Tibial nerve (tissue), 4 donors: ENCODE data around the gene TRERF1. TPM values are rescaled to one million over a fixed set of nuclear protein-coding genes. Genes with fewer than 3 reads are reported as not detected.
"Not testable (repeated sequence)": the region's sequence is repeated elsewhere in the genome, so short reads cannot be mapped to it uniquely, and the experiment has no call there.

ENCODE experiments used
- DNase-seq, 2 donors: peaks; one replicate each; pipeline ENCODE4 v3.0.0-alpha.2; 2019; ENCODE audit warnings: low spot score in 2 of 2
- H3K27ac ChIP-seq, 4 donors: fragments of 200-600 bp; sonication (generic) in 3 of 4; one replicate each; pipeline ENCODE4 v1.5.1; 2017 to 2019; ENCODE audit warnings: mild to moderate bottlenecking in 1 of 4
- H3K27me3 ChIP-seq, 2 donors: fragments of 200-600 bp; sonication (generic) in 1 of 2; one replicate each; pipeline versions ENCODE4 v1.5.1 to v1.6.0; 2017 to 2019
- H3K36me3 ChIP-seq, 3 donors: fragments of 200-600 bp; sonication (generic); one replicate each; pipeline ENCODE4 v1.5.1; 2018 to 2019
- H3K4me1 ChIP-seq, 4 donors: fragments of 200-600 bp; sonication (generic) in 3 of 4; one replicate each; pipeline ENCODE4 v1.5.1; 2017 to 2019
- H3K4me3 ChIP-seq, 4 donors: fragments of 200-600 bp; sonication (generic) in 3 of 4; one replicate each; pipeline ENCODE4 v1.5.1; 2017 to 2019; ENCODE audit warnings: mild to moderate bottlenecking in 1 of 4, moderate library complexity in 1 of 4
- H3K9me3 ChIP-seq, 4 donors: fragments of 200-600 bp; sonication (generic) in 3 of 4; one replicate each; pipeline ENCODE4 v1.5.1; 2017 to 2019
- EP300 ChIP-seq, 2 donors: sonication (generic); formaldehyde crosslinking; IDR thresholded peaks; one replicate each; pipeline ENCODE4 v1.6.1; 2017; ENCODE audit warnings: antibody characterized with exemption in 2 of 2, mild to moderate bottlenecking in 1 of 2
- POLR2A ChIP-seq, 2 donors: fragments of 450-650 bp; IDR thresholded peaks; one replicate each; pipeline ENCODE4 v1.6.1; 2017; ENCODE audit warnings: antibody characterized with exemption in 2 of 2, mild to moderate bottlenecking in 2 of 2, moderate library complexity in 2 of 2
- whole genome bisulfite sequencing, 2 donors: methylation state at CpG; one replicate each; pipeline ENCODE4 v1.1.5; 2018; 5-methylcytosine and 5-hydroxymethylcytosine counted together
- total RNA-seq, 4 donors: library from RNA; depleted of rRNA; stranded (reverse); fragments of >200 nt; gene quantifications; one replicate each; pipeline ENCODE4 v1.1.0, GENCODE V29; 2016
- TF ChIP-seq, protein P1 (sequence below), 5 experiments: fragments of 200-600 bp in 3 of 5; fragments of 450-650 bp in 2 of 5; sonication (generic) in 3 of 5; IDR thresholded peaks; one replicate each; pipeline ENCODE4 v1.5.1; 2016 to 2019; ENCODE audit warnings: antibody characterized with exemption in 5 of 5, mild to moderate bottlenecking in 3 of 5, moderate library complexity in 2 of 5

TRERF1 gene
- total RNA-seq, 4 donors from 2014 or later = 4.2 to 7.2 (median 4.9) TPM

DNA sequence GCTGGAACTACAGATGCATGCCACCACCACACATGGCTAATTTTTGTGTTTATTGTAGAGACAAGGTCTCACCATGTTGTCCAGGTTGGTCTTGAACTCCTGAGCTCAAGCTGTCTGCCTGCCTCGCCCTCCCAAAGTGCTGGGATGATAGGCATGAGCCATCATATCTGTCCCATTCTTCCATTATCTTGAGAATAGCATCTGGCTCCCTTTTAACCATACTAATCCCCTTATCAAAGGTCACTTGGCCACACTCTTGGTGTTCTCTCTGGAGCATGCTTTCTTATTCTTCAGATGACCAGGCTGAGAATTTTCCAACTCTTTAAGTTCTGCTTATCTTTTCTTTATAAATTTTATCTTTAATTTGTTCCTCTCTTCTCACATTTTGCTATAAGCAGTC lies 15.9 kb upstream of the TRERF1 start:
- Histone ChIP-seq H3K27me3 (no peaks in the 10 kb centered on the region), H3K4me1 (no peaks in the 10 kb centered on the region), H3K27ac (no peak overlapping the region), H3K4me3 (no peak overlapping the region), H3K36me3 (no peaks in the 10 kb centered on the region), H3K9me3 (peaks cover 0 to 11% (median 0%) of the 10 kb centered on the region in 4 donors)
- 75 to 89% methylated on average over 1 of the region's 1 CpG for WGBS, 2 donors
- DNase-seq = no peak
- TF ChIP-seq POLR2A (IDR thresholded peaks at IDR 0.05) (no peak), EP300 (IDR thresholded peaks at IDR 0.05) (no peak)
- TF ChIP-seq, protein P1, sequence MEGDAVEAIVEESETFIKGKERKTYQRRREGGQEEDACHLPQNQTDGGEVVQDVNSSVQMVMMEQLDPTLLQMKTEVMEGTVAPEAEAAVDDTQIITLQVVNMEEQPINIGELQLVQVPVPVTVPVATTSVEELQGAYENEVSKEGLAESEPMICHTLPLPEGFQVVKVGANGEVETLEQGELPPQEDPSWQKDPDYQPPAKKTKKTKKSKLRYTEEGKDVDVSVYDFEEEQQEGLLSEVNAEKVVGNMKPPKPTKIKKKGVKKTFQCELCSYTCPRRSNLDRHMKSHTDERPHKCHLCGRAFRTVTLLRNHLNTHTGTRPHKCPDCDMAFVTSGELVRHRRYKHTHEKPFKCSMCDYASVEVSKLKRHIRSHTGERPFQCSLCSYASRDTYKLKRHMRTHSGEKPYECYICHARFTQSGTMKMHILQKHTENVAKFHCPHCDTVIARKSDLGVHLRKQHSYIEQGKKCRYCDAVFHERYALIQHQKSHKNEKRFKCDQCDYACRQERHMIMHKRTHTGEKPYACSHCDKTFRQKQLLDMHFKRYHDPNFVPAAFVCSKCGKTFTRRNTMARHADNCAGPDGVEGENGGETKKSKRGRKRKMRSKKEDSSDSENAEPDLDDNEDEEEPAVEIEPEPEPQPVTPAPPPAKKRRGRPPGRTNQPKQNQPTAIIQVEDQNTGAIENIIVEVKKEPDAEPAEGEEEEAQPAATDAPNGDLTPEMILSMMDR (IDR thresholded peaks at IDR 0.05) = no peak

DNA sequence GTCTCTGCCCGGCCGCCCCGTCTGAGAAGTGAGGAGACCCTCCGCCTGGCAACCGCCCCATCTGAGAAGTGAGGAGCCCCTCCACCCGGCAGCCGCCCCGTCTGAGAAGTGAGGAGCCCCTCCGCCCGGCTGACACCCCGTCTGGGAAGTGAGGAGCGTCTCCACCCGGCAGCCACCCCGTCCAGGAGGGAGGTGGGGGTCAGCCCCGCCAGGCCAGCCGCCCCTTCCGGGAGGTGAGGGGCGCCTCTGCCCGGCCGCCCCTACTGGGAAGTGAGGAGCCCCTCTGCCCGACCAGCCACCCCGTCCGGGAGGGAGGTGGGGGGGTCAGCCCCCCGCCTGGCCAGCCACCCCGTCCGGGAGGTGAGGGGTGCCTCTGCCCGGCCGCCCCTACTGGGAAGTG lies 14.7 kb upstream of the TRERF1 start:
- H3K4me1 ChIP-seq, H3K27ac ChIP-seq, DNase-seq, H3K27me3 ChIP-seq, H3K36me3 ChIP-seq, H3K4me3 ChIP-seq: not testable (repeated sequence)
- peaks cover 0 to 11% (median 0%) of the 10 kb centered on the region in 4 donors for H3K9me3 ChIP-seq
- WGBS, 2 donors = 95 to 97% methylated on average over 6 to 25 of the region's 28 CpGs

DNA sequence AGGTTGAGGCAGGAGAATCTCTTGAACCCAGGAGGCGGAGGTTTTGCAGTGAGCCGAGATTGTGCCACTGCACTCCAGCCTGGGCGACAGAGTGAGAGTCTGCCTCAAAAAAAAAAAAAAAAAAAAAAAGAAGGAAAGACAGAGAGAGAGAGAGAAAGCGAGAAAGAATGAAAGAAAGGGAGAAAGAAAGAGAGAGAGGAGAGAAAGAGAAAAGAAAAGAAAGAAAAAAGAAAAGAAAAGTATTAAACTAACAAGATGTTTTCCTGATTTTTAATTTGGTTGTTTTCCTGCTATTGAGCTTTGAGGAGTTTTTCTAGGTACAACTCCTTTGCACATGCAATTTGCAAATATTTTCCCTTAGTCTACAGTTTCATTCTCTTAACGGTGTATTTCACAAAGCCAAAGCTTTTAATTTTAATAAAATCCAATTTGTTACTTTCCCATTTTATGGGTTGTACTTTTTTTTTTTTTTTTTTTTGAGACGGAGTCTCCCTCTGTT lies 10.8 kb upstream of the TRERF1 start:
- Histone ChIP-seq H3K27ac (no peak overlapping the region), H3K4me3 (no peak overlapping the region), H3K4me1 (no peaks in the 10 kb centered on the region), H3K9me3 (no peaks in the 10 kb centered on the region), H3K36me3 (no peaks in the 10 kb centered on the region), H3K27me3 (no peaks in the 10 kb centered on the region)
- DNase-seq = no peak
- WGBS, 2 donors = 85 to 93% methylated on average over 6 of the region's 6 CpGs
- TF ChIP-seq, protein P1 (IDR thresholded peaks at IDR 0.05) = no peak
- no peak for TF ChIP-seq EP300 (IDR thresholded peaks at IDR 0.05)
- TF ChIP-seq POLR2A (IDR thresholded peaks at IDR 0.05) = no peak

DNA sequence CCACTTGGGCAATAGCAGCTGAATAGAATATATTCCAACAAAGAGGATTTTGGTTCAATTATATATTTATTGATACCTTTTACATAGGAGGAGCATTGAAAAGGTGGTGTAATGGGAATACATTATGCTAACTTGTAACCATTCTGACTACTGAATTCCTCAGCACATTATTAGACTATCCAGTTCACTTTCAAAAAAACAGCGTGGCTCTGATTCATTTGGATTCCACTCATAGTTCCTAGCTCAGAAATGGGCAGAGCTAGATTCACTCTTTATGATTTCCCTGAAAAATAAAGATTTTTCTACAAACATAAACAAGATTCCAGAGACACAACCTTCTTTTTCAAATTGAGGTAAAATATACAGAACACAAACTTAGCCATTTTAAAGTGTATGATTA lies 9.2 kb upstream of the TRERF1 start:
- Histone ChIP-seq H3K4me3 (no peak overlapping the region), H3K27me3 (no peaks in the 10 kb centered on the region), H3K36me3 (no peaks in the 10 kb centered on the region), H3K9me3 (no peaks in the 10 kb centered on the region), H3K27ac (no peak overlapping the region), H3K4me1 (no peaks in the 10 kb centered on the region)
- WGBS, 2 donors = 44 to 63% methylated on average over 1 of the region's 1 CpG
- no peak for DNase-seq
- TF ChIP-seq POLR2A (IDR thresholded peaks at IDR 0.05) = no peak
- TF ChIP-seq, protein P1 (IDR thresholded peaks at IDR 0.05) = no peak
- no peak for TF ChIP-seq EP300 (IDR thresholded peaks at IDR 0.05)

DNA sequence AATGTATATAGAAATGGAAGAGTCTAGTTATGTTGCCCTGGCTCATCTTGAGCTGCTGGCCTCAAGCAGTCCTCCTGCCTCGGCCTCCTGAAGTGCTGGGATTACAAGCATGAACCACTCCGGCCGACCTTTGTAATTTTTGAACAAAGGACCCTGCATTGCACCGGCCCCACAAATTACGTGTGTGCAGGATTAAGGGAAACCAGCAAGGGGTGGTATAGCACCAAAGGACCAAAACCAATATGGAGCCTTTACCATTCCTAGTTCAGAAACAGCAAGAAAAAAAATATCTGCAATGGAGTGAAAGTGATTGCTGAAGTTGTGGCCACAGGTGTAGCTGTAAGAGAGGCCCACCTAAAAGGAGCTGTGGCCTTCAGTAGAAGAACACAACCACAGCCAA lies 8.2 kb upstream of the TRERF1 start:
- TF ChIP-seq POLR2A (IDR thresholded peaks at IDR 0.05) (no peak), EP300 (IDR thresholded peaks at IDR 0.05) (no peak)
- TF ChIP-seq, protein P1 (IDR thresholded peaks at IDR 0.05) = no peak
- H3K4me3 ChIP-seq = no peak overlapping the region
- 79 to 85% methylated on average over 5 of the region's 5 CpGs for WGBS, 2 donors

DNA sequence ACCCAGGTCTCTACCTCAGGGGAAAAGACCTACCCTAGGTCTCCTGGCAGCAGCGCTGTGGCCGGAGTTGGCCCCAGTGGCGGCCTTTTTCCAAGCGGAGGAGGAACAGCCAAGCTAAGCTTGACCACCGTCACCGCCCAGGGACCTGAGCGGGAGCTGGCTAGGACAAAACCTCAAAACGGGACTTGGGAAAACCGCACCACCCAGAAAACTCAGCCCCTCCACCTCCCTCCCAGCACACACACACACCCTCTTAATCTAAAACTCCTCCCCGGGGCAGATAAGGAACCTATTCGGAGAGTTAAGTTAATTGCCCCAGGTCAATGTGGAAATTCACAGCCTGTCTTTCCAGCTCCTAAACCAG lies 2.7 kb upstream of the TRERF1 start:
- TF ChIP-seq EP300 (IDR thresholded peaks at IDR 0.05) (no peak), POLR2A (IDR thresholded peaks at IDR 0.05) (no peak)
- TF ChIP-seq, protein P1 (IDR thresholded peaks at IDR 0.05) = no peak
- Histone ChIP-seq H3K27ac (peak overlapping the region in 3 of 4 donors; percentile 77 to 90 (median 89)), H3K36me3 (no peaks in the 10 kb centered on the region), H3K4me1 (peaks cover 0 to 37% (median 8%) of the 10 kb centered on the region in 4 donors), H3K9me3 (no peaks in the 10 kb centered on the region), H3K4me3 (peak overlapping the region in 2 of 4 donors; percentile 73 to 87), H3K27me3 (no peaks in the 10 kb centered on the region)
- WGBS, 2 donors = 22 to 29% methylated on average over 11 of the region's 11 CpGs
- DNase-seq = no peak

More for the DNA sequence above, 8.2 kb upstream of the TRERF1 start:
- DNase-seq = no peak
- Histone ChIP-seq H3K36me3 (no peaks in the 10 kb centered on the region), H3K4me1 (peaks cover 0 to 3% (median 0%) of the 10 kb centered on the region in 4 donors), H3K9me3 (no peaks in the 10 kb centered on the region), H3K27me3 (no peaks in the 10 kb centered on the region), H3K27ac (no peak overlapping the region)
